IPS DF 19.7 (cell line): Measurements from ENCODE around the gene SNCA.

Experiments used
- DNase-seq: peaks from one replicate; pipeline ENCODE4 v3.0.0-alpha.2; 2013; ENCODE audit warnings: low read depth, low spot score

The SNCA gene

GRCh38 chr4:89814362-89814761, 22.6 kb downstream of the SNCA start:
- DNase-seq, result no peak

- DNase-seq, result no peak
These were observed 23.8 kb downstream of the SNCA start for GRCh38 chr4:89813197-89813596.

- no peak for DNase-seq
These were observed 29.4 kb downstream of the SNCA start for GRCh38 chr4:89807441-89808140.

GRCh38 chr4:89805297-89805696, 31.7 kb downstream of the SNCA start:
- no peak for DNase-seq

GRCh38 chr4:89803915-89804314, 33.0 kb downstream of the SNCA start:
- no peak for DNase-seq

GRCh38 chr4:89803036-89803435, 33.9 kb downstream of the SNCA start:
- DNase-seq, result no peak

- DNase-seq, result no peak
These were observed 36.3 kb downstream of the SNCA start for GRCh38 chr4:89800527-89801103.

GRCh38 chr4:89800012-89800516, 36.9 kb downstream of the SNCA start:
- no peak for DNase-seq

- DNase-seq, result no peak
These were observed 37.9 kb downstream of the SNCA start for GRCh38 chr4:89799071-89799470.

GRCh38 chr4:89797117-89797516, 39.8 kb downstream of the SNCA start:
- DNase-seq, result no peak

GRCh38 chr4:89788206-89789072, 48.5 kb downstream of the SNCA start:
- no peak for DNase-seq

- DNase-seq, result no peak
These were observed 52.2 kb downstream of the SNCA start for GRCh38 chr4:89784686-89785231.

GRCh38 chr4:89781321-89781720, 55.6 kb downstream of the SNCA start:
- DNase-seq, result no peak

- DNase-seq, result no peak
These were observed 63.2 kb downstream of the SNCA start for GRCh38 chr4:89773805-89774204.

- DNase-seq, result no peak
These were observed 67.1 kb downstream of the SNCA start for GRCh38 chr4:89769856-89770255.

- no peak for DNase-seq
These were observed 69.0 kb downstream of the SNCA start for GRCh38 chr4:89767924-89768323.

GRCh38 chr4:89765966-89766365, 71.0 kb downstream of the SNCA start:
- DNase-seq, result no peak

GRCh38 chr4:89765528-89765927, 71.4 kb downstream of the SNCA start:
- no peak for DNase-seq

GRCh38 chr4:89762311-89762710, 74.7 kb downstream of the SNCA start:
- DNase-seq, result no peak

- no peak for DNase-seq
These were observed 77.5 kb downstream of the SNCA start for GRCh38 chr4:89759426-89759825.

- no peak for DNase-seq
These were observed 79.7 kb downstream of the SNCA start for GRCh38 chr4:89757154-89757719.

GRCh38 chr4:89755220-89755619, 81.7 kb downstream of the SNCA start:
- no peak for DNase-seq
